ENCODE measurements around the gene ASTL.

GRCh38 chr2:96121414-96121813 lies 16.9 kb downstream of the ASTL start:
- TF ChIP-seq EZH2 (IDR thresholded peaks at IDR 0.05) = no peak
- TF ChIP-seq CTCF (IDR thresholded peaks at IDR 0.05) = no peak
- no peak for TF ChIP-seq EZH2phosphoT487 (IDR thresholded peaks at IDR 0.05)

Data from neural progenitor cell (in vitro differentiated cells).